H1 (cell line): ENCODE measurements around the gene NRIP3. TPM values are rescaled to one million over a fixed set of nuclear protein-coding genes. Genes with fewer than 3 reads are reported as not detected.

ENCODE experiments used
- CTCF ChIA-PET: fragments of 300-600 bp; sonication (Branson Sonifier 250); formaldehyde crosslinking; loops from one replicate; lab custom pipeline; 2021; ENCODE audit not compliant: partially characterized antibody; lab: Charles Lee
- POLR2A ChIA-PET: fragments of 300-600 bp; sonication (Branson Sonifier 250); formaldehyde crosslinking; loops from one replicate; lab custom pipeline; 2021; ENCODE audit warnings: inconsistent platforms; ENCODE audit not compliant: partially characterized antibody; lab: Charles Lee
- DNase-seq, 2 experiments: peaks; one replicate each; pipeline versions ENCODE4 v3.0.0 to v3.0.0-alpha.2; 2010 to 2022; ENCODE audit warnings: low spot score in 2 of 2, low read depth in 1 of 2, mixed read lengths in 1 of 2
- FAIRE-seq: peaks from 2 replicates; lab custom pipeline; 2011; peaks lifted over from hg19 to GRCh38; lab: Jason Lieb, UNC
- H2AFZ ChIP-seq: 2 replicates; pipeline ENCODE4 v1.8.1; 2012; ENCODE audit warnings: low read length, inconsistent platforms
- H2AK5ac ChIP-seq: 2 replicates; pipeline ENCODE4 v1.6.1; 2013; ENCODE audit warnings: low read depth, low read length
- H2BK120ac ChIP-seq: replicated peaks from 2 replicates; pipeline ENCODE3; 2013; ENCODE audit warnings: low read depth, low read length, inconsistent platforms
- H2BK12ac ChIP-seq: 2 replicates; pipeline ENCODE4 v1.6.1; 2013; ENCODE audit warnings: low read depth, low read length
- H2BK15ac ChIP-seq: 2 replicates; pipeline ENCODE4 v1.6.1; 2013; ENCODE audit warnings: low read length
- H2BK20ac ChIP-seq: 2 replicates; pipeline ENCODE4 v1.6.1; 2013; ENCODE audit warnings: low read length
- H2BK5ac ChIP-seq: 2 replicates; pipeline ENCODE4 v1.6.1; 2013; ENCODE audit warnings: low read depth, low read length
- H3K14ac ChIP-seq: 2 replicates; pipeline ENCODE4 v1.6.1; 2013; ENCODE audit warnings: inconsistent platforms; ENCODE audit not compliant: insufficient read length
- H3K18ac ChIP-seq: 2 replicates; pipeline ENCODE4 v1.6.1; 2013; ENCODE audit warnings: low read length; ENCODE audit errors: extremely low read depth
- H3K23ac ChIP-seq: 2 replicates; pipeline ENCODE4 v1.6.1; 2013; ENCODE audit warnings: inconsistent platforms; ENCODE audit not compliant: insufficient read length
- H3K23me2 ChIP-seq: 2 replicates; pipeline ENCODE4 v1.6.1; 2013; ENCODE audit warnings: low read depth, low read length
- H3K27ac ChIP-seq: 2 replicates; pipeline ENCODE4 v1.6.1; 2011; ENCODE audit warnings: low read depth, low read length, inconsistent platforms
- H3K27me3 ChIP-seq, 4 experiments: replicated peaks in 1 of 4; 1 replicate in 1 of 4; 2 replicates in 3 of 4; pipeline versions ENCODE4 v1.6.1 to v1.8.1; 2011 to 2013; ENCODE audit warnings: low read length in 3 of 4, mild to moderate bottlenecking in 3 of 4, inconsistent platforms in 2 of 4, mixed read lengths in 2 of 4, moderate library complexity in 1 of 4; ENCODE audit not compliant: control insufficient read depth in 3 of 4, insufficient read depth in 3 of 4; ENCODE audit errors: extremely low read depth in 1 of 4
- H3K36me3 ChIP-seq, 4 experiments: 2 replicates each; pipeline versions ENCODE4 v1.6.1 to v1.8.1; 2011 to 2013; ENCODE audit warnings: mild to moderate bottlenecking in 4 of 4, low read length in 3 of 4, moderate library complexity in 2 of 4, control low read depth in 1 of 4, inconsistent platforms in 1 of 4; ENCODE audit not compliant: insufficient read depth in 4 of 4, control insufficient read depth in 2 of 4
- H3K4ac ChIP-seq: replicated peaks from 2 replicates; pipeline ENCODE3; 2013; ENCODE audit warnings: low read length, low read depth, mixed read lengths, inconsistent platforms; ENCODE audit not compliant: insufficient read length
- H3K4me1 ChIP-seq, 4 experiments: replicated peaks in 1 of 4; 1 replicate in 1 of 4; 2 replicates in 3 of 4; pipeline versions ENCODE4 v1.6.1 to v1.8.1; 2011 to 2013; ENCODE audit warnings: low read length in 3 of 4, inconsistent platforms in 2 of 4, mixed read lengths in 1 of 4; ENCODE audit not compliant: insufficient read depth in 4 of 4, control insufficient read depth in 3 of 4
- H3K4me2 ChIP-seq, 2 experiments: 2 replicates each; pipeline versions ENCODE4 v1.6.1 to v1.8.1; 2011 to 2013; ENCODE audit warnings: low read depth in 2 of 2, low read length in 2 of 2, control low read depth in 1 of 2, inconsistent platforms in 1 of 2, mild to moderate bottlenecking in 1 of 2; ENCODE audit not compliant: insufficient read depth in 1 of 2
- H3K4me3 ChIP-seq, 4 experiments: fragments of 200-600, 300-600 bp in 1 of 4; sonication (generic), shearing (Covaris generic), sonication (Bioruptor Twin) in 1 of 4; 2 replicates each; pipeline versions ENCODE4 v1.5.1 to v1.8.1; 2011 to 2016; ENCODE audit warnings: low read length in 4 of 4, low read depth in 3 of 4, control low read depth in 2 of 4, inconsistent platforms in 2 of 4, mild to moderate bottlenecking in 2 of 4, mixed read lengths in 1 of 4, moderate library complexity in 1 of 4; ENCODE audit not compliant: insufficient read depth in 2 of 4; ENCODE audit errors: extremely low read depth in 1 of 4
- H3K56ac ChIP-seq: replicated peaks from 2 replicates; pipeline ENCODE3; 2013; ENCODE audit warnings: low read depth, mild to moderate bottlenecking, mixed read lengths, low read length, inconsistent platforms; ENCODE audit not compliant: insufficient read length
- H3K79me1 ChIP-seq: 2 replicates; pipeline ENCODE4 v1.6.1; 2013; ENCODE audit warnings: low read depth, low read length, control low read depth
- H3K79me2 ChIP-seq, 2 experiments: 2 replicates each; pipeline versions ENCODE4 v1.6.1 to v1.8.1; 2012 to 2013; ENCODE audit warnings: low read length in 2 of 2, mild to moderate bottlenecking in 2 of 2, inconsistent platforms in 1 of 2; ENCODE audit not compliant: insufficient read depth in 2 of 2, control insufficient read depth in 1 of 2
- H3K9ac ChIP-seq, 4 experiments: replicated peaks in 1 of 4; 1 replicate in 1 of 4; 2 replicates in 3 of 4; pipeline versions ENCODE4 v1.6.1 to v1.8.1; 2011 to 2013; ENCODE audit warnings: low read depth in 3 of 4, low read length in 3 of 4, control low read depth in 2 of 4, mild to moderate bottlenecking in 2 of 4, moderate library complexity in 2 of 4, inconsistent platforms in 1 of 4; ENCODE audit errors: extremely low read depth in 1 of 4
- H3K9me3 ChIP-seq, 2 experiments: 2 replicates each; pipeline versions ENCODE4 v1.6.1 to v1.8.1; 2012 to 2013; ENCODE audit warnings: mild to moderate bottlenecking in 2 of 2, moderate library complexity in 2 of 2, control low read depth in 1 of 2, inconsistent platforms in 1 of 2, low read depth in 1 of 2, low read length in 1 of 2, mixed read lengths in 1 of 2; ENCODE audit not compliant: insufficient read depth in 2 of 2
- H4K20me1 ChIP-seq, 2 experiments: replicated peaks in 1 of 2; 2 replicates each; pipeline versions ENCODE3 to v1.8.1; 2011 to 2013; ENCODE audit warnings: inconsistent platforms in 2 of 2, low read length in 2 of 2, mild to moderate bottlenecking in 1 of 2; ENCODE audit not compliant: insufficient read depth in 2 of 2, control insufficient read depth in 1 of 2
- H4K5ac ChIP-seq: 2 replicates; pipeline ENCODE4 v1.6.1; 2013; ENCODE audit warnings: low read length, low read depth, mixed read lengths, inconsistent platforms; ENCODE audit not compliant: insufficient read length
- H4K8ac ChIP-seq: 2 replicates; pipeline ENCODE4 v1.8.0; 2013; ENCODE audit warnings: mild to moderate bottlenecking, moderate library complexity, low read length, inconsistent platforms; ENCODE audit not compliant: insufficient read depth; ENCODE audit errors: extremely low read depth
- H4K91ac ChIP-seq: replicated peaks from 2 replicates; pipeline ENCODE3; 2013; ENCODE audit warnings: low read length, mixed read lengths, inconsistent platforms; ENCODE audit not compliant: insufficient read length
- SAP30 ChIP-seq: fragments of 300-600 bp; sonication (generic); IDR thresholded peaks from 2 replicates; pipeline ENCODE4 v1.7.1; 2012; ENCODE audit warnings: low read length, moderate library complexity, mild to moderate bottlenecking, inconsistent platforms; ENCODE audit not compliant: insufficient read depth, insufficient replicate concordance
- WGBS, 2 experiments: shearing (Covaris generic) in 1 of 2; methylation state at CpG; one replicate each; pipeline versions ENCODE4 v1.1.6 to v1.1.7; 2013 to 2015; ENCODE audit warnings: low lambda C conversion rate in 2 of 2, mixed read lengths in 2 of 2, inconsistent platforms in 1 of 2, low coverage in 1 of 2, missing lambda C conversion rate in 1 of 2; ENCODE audit not compliant: insufficient replicate concordance in 2 of 2, insufficient coverage in 1 of 2, insufficient read length in 1 of 2; ENCODE audit errors: extremely low coverage in 1 of 2, missing lambda C conversion rate in 1 of 2; 5-methylcytosine and 5-hydroxymethylcytosine counted together
- polyA plus RNA-seq, 7 experiments: library from polyadenylated mRNA; depleted of rRNA in 3 of 7; stranded (reverse) in 5 of 7; unstranded in 2 of 7; fragments of >200 nt in 5 of 7; fragments of 200-250 nt in 2 of 7; gene quantifications; 1 replicate in 5 of 7; 2 replicates in 1 of 7; 4 replicates in 1 of 7; pipeline versions ENCODE4 v1.2.1 to v1.2.3, GENCODE V29; 2011 to 2013; ENCODE audit warnings: missing spikeins in 2 of 7, mixed read lengths in 2 of 7
- total RNA-seq: library from RNA; stranded (reverse); fragmentation: NEBNext Ultra II Directional; extraction: Animal tissue kit (Norgen Biotek cat#: 25700); gene quantifications from 2 replicates; pipeline ENCODE4 v1.2.1, GENCODE V29; 2021

NRIP3 gene
- total and polyA plus RNA-seq, 2 of the 8 experiments (the other 6 are each of a cell fraction or from before 2014, with no cell fraction given) = 3.9 to 7.1 TPM

DNA sequence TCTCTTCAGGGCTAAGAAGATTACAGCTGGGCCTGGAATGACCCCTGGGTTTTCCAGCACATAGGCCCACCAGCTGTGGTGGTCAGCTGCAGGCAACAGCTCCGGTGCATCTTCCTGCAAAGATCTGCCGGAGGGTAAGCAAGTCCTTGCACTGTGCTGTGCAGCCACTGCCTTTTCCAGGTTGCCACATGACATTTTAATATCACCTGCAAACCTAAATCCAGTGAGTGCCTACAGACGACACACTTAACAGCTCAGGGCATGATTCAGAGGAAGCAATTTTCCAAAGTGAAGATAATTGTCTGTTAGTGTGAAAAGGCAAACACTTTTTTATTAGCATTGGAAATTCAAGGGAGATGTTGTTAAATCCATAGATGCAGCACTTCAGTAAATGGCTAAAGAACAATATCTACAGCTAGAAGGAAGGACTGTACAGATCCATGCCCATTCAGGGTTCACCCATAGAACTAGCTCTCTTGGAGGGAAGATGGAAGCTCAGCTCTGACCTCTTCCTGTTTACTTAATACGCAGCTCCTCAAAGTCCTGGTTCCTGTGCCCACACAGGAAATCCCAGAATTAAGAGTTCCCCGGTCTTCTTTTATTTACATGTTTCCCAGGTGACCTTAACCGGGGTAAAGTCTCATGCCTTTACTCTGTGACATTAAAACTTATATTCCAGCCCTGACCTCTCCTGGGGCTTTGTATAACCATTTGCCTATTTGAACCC lies 13.3 kb upstream of the NRIP3 start:
- no peaks in the 10 kb centered on the region for H3K36me3 ChIP-seq
- H2AFZ ChIP-seq = no peak overlapping the region
- no peak overlapping the region for H2BK20ac ChIP-seq
- no peak overlapping the region for H3K23ac ChIP-seq
- FAIRE-seq (no peak), DNase-seq (no peak)
- no peaks in the 10 kb centered on the region for H3K79me1 ChIP-seq
- no peak overlapping the region for H4K8ac ChIP-seq
- H3K27ac ChIP-seq = no peak overlapping the region
- POLR2A ChIA-PET = interaction anchor here (0.5 to 1.4 kb wide), 4 partner anchors 77 to 445 kb away, joined by 3 to 6 read pairs (median 4); no protein-coding TSS in a partner anchor
- H3K27me3 ChIP-seq = no peaks in the 10 kb centered on the region
- no peaks in the 10 kb centered on the region for H3K9me3 ChIP-seq
- no peak overlapping the region for H2BK5ac ChIP-seq
- H3K4me1 ChIP-seq = no peaks in the 10 kb centered on the region
- no peaks in the 10 kb centered on the region for H3K23me2 ChIP-seq
- no peak overlapping the region for H4K91ac ChIP-seq
- no peak overlapping the region for H3K4ac ChIP-seq
- no peak overlapping the region for H4K5ac ChIP-seq
- no peak overlapping the region for H2BK120ac ChIP-seq
- no peak overlapping the region for H3K9ac ChIP-seq
- no peak overlapping the region for H3K18ac ChIP-seq
- no peak overlapping the region for H2BK15ac ChIP-seq
- no peak overlapping the region for H3K4me3 ChIP-seq
- no peak overlapping the region for H3K56ac ChIP-seq
- H2BK12ac ChIP-seq = no peak overlapping the region
- no peak overlapping the region for H2AK5ac ChIP-seq
- H3K14ac ChIP-seq = no peak overlapping the region
- CTCF ChIA-PET = interaction anchor here (0.8 to 7.6 kb wide), 21 partner anchors 10 to 121 kb away, joined by 3 to 90 read pairs (median 9); partner anchors contain the start of gene NRIP3
- no peaks in the 10 kb centered on the region for H4K20me1 ChIP-seq
- H3K79me2 ChIP-seq = peaks cover 0 to 4% of the 10 kb centered on the region in 2 experiments; a peak in 1 of 4 replicates
- no peak overlapping the region for H3K4me2 ChIP-seq
- WGBS, 2 experiments = 86% methylated on average over 6 of the region's 6 CpGs; no CpG with 5 or more reads in 1 of the 2 experiments
- TF ChIP-seq SAP30 = no peak
